Stimulated activated CD8-positive, alpha-beta memory T cell treated with anti-CD3 and anti-CD28 coated beads, Interleukin-2, amount 100 ng/mL, for 1 hour (primary cell): Measurements from ENCODE around the gene KIAA1210.

Experiments
- DNase-seq, 2 donors: peaks; one replicate each; pipeline ENCODE4 v3.0.0-alpha.2; 2020; ENCODE audit warnings: low read depth in 2 of 2

The KIAA1210 gene

DNA sequence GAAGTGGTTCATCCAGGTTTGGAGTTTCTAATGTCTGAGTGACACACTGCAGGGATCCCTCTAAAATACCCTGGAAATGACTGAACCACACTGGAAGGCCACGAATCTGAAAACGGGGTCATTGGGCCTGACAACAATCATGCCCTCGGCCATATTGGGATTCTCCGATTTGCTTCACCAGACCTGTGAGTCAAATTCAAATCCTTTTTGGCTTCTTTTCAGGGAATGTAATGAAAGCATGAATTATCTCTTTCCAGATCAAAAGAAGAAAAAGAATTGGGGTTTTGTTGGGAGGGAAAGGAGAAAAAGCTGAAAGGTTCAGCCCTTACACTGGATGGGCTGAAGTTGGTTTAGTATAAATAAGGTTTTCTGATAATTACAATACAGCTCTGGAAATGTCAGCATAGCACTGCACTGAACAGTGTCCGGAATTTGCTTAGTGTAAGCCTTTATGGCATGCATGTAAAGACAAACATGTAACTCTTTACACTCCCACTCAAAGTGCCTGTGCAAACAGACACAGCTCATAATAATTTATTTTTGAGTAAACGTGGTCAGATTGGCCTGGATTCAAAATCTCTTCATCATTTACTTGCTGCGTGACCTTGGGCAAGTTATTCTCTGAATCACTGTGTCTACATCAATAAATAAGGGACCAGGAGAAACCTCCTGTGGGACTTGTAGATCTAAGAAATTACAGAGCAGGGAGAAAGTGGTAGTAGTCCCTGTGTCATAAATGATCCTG, 33.4 kb downstream of the KIAA1210 start:
- DNase-seq, result no peak

DNA sequence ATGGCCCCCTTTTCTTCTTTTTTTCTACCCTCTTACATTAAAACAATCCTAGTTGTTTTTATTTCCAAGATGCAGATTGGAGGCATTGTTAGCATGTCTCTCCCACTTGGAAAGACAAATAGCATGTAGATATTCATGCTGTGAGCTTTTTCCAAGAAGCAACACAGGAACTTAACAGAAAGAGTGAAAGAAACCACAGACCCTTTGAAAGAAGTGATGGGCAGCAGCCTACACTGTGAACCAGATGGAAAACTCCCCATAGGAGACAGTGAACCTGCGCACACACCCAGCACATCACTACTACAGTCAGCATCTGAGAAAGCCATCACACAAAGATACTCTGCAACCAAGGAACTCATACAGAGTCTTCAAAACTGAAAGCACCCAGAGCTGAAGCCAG, 37.0 kb downstream of the KIAA1210 start:
- DNase-seq, result no peak

DNA sequence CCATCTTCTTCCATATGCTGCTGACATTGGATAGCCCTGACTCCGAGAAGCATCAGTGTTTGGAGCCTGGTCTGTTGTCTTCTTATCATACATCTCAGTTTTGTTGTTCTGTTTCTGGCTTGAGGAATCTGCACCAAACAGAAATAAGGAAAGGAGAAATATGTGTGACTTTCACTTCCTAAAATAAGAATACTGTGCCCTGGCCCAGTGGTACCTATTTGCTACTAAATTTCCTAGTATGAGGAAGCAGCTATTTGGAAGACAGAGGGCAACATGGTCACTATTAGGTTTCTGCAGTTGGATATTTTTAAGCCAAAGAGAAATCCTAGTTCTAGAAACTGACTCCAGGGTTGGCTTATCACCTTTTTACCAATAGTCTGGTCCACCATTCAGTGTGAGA, 38.0 kb downstream of the KIAA1210 start:
- DNase-seq, result no peak

DNA sequence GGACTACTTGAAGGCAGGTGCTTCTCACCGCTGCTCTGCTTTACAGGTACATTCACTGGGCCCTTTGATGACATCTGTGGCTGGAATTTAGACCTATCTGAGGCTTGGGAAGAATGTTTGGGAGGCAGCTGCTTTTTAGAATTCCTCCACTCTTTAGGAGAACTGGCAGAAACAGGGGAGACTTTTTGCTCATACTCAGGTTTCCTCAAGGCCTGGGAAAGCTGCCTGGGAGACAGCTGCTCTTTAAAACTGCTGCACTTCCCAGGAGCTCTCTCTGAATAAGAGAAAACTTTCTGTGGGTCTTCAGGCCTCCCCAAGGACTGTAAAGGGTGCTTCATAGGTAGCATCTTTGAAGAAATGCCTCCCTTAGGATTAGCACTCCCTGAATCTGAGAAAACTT, 40.5 kb downstream of the KIAA1210 start:
- no peak for DNase-seq

DNA sequence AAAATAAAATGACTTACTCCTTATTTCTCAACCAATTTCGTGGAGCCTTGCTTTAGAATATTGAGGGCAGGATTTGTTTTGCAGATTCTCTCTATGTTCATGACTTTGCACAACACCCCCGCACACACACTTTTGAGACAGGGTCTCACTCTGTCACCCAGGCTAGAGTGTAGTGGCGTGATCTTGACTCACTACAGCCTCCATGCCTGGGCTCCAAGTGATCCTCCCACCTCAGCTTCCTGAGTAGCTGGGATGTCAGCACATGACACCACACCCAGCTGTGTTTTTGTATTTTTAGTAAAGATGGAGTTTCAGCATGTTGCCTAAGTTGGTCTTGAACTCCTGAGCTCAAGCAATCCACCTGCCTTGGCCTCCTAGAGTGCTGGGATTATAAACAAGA, 42.8 kb downstream of the KIAA1210 start:
- DNase-seq, result no peak

DNA sequence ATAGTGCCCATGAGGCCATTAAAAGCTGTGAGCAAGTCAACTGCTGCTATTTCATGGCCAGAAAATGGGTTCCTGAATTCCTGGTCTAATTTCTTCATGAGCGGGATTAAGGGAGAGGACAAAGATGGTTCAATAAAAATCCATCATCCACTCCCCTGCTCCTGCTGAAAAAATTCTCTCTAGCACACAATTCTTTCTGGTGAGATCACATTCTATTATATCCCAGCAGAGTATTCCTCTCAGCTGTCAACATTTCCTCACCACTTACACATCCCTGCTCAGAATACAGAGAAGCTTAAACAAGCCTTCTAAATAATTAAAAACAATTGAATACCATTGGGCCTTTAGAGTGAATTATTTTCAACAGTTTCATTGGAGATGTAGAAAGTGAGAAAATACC, 45.3 kb downstream of the KIAA1210 start:
- no peak for DNase-seq

DNA sequence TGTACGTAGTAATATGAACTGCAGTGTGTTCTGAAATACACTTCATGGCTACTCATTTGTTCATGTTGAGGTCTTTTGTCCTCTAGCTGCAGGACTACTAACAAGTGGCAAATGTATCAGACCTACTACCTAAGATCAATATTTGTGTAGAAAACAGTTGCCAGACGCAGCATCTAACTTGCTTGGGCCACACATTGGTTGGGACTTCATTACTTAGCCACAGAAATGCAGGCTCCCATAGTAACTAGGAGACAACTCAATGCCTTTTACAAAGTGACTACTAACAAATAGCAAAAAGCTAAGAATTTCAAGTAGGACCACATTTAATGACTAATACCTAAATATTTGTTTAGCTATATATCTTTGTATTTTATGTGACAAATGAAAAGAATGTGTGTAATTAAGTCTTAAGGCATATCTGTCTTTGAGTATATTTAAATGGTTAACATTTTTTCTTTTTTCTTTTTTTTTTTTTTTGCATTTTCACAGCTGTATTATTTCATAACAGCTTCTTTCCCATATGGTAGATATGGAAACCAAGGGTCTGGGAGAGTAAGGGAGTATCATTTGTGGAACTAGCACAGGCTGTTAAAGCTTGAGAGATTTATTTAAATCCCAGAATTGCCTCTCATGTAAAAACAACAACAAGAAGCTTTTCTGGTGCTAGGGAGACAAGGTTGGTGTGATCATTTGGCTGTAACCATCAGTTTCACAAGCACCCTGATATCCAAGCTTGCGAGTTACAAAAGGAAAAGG, 52.2 kb downstream of the KIAA1210 start:
- no peak for DNase-seq

DNA sequence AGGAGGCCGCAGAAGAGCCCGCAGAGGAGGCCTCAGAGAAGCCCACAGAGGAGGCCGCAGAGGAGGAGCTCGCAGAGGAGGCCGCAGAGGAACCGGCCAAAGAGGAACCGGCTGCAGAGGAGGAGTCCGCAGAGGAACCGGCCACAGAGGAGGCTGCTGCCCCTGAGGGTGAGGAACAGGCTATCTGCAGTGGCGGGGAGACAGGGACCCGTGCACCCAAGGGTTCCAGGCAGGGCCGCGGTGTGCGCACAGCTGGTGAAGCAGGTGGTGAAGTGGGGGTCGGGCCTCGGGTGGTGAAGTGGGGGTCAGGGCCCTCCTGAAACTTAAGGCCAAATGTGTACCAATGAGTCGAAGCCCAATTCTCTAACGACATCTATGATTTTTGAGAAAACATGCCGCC, 53.7 kb downstream of the KIAA1210 start:
- no peak for DNase-seq

DNA sequence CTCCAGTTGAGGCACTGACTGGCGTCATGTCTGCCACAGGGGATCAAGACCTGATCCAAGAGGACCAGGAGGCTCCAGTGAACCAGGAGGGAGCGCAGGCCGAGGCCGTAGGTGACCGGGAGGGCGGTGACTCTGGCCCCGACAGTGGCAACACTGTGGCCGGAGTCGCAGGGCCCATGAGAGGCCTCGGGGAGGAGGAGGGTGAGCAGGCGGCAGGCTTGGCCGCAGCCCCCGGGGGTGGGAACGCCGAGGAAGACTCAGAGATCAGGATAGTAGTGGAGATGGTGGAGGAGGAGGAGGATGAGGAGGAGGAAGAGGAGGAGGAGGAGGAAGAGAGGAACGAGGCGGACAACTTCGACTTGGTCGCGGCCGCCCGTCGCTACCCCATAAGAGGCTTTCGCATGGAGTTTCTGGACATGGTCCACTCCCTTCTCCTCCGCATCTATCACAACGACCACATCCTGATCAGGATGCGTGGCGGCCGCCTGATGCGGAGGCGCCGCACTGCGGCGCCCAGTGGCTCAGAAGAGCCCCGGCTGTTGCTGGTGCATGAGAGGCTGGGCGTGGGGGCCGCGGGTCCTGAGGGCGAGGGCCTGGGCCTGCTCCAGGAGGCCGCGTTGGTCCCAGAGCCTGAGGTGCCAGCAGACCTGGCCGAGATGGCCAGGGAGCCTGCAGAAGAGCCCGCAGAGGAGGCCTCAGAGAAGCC, 54.3 kb downstream of the KIAA1210 start:
- DNase-seq, result no peak

DNA sequence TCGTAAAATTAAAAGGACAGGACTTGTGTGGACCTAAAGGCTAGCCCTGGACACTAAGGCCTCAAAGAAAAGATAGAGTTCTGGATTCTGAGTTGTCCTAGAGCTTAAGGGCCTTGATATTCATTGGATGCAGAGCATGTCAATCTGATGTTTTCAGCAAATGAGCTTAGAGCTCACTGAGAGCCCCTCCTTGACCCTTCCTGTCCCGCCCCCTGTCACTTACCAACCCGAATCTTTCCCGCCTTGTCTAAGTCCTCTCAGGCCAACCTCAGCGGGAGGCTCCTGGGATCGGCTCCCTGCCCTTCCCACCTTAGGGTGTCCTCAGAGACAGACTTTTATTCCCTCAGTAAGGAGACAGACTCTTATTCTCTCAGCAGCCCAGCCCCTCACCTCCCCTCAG, 54.9 kb downstream of the KIAA1210 start, which contains the start of gene CT47C1:
CT47C1 (plus strand) TSS at position 250 of the 400 bp plus-strand sequence. CDS start 233 bp downstream, outside the sequence.
- DNase-seq, result no peak

DNA sequence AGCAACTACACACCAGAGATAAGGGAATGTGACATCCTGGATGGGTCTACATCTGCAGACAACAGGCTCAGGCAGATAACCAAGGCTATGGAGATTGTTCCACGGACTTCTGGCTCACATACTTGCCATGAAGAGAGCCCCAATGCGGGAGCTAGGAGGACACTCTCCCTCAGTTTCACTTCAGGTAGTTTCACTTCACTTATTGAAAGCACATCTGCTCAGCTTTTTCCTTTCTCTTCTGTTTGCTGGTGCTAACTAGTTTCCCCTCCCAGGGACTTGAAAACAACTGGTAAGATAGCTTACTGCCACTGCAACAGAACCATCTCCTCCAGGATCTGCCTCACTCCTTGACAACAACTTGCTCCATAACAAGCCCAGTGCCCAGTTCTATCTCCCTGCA, 56.2 kb downstream of the KIAA1210 start:
- DNase-seq, result no peak

DNA sequence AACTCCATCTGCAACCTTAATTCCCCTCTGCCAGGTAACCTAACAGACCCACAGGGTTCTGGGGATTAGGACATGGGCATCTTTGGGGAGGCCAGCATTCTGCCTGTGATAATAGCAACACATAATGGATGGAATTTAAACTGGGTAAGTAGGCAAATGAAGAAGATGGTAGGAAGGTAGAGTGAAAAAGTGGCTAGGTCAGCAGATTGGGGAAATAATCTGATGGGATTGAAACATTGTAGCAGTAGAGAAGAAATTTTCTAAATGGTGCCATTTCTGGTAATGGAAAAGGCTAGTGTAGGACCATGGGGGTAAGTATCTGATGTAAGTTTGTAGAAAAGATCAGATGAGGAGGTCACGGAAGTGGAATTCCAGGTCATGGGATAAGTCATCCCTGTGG, 57.9 kb downstream of the KIAA1210 start:
- no peak for DNase-seq

DNA sequence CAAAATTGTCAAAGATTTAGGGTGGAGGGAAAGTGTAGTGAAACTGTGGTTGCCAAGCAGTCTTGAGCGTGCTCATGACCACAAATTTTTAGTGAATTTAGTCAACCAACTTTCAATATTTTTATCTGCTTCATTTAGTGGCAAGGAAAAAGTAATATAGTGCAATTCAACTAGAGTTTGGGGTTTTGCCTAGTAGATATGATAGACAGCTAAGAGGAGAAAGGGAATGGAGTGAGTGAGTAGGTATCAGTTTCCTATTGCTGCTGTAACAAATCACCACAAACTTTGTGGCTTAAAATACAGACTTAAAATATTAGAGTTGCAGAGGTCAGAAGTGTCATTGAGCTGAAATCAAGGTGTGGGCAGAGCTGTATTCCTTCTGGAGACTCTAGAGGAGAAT, 58.5 kb downstream of the KIAA1210 start:
- no peak for DNase-seq

DNA sequence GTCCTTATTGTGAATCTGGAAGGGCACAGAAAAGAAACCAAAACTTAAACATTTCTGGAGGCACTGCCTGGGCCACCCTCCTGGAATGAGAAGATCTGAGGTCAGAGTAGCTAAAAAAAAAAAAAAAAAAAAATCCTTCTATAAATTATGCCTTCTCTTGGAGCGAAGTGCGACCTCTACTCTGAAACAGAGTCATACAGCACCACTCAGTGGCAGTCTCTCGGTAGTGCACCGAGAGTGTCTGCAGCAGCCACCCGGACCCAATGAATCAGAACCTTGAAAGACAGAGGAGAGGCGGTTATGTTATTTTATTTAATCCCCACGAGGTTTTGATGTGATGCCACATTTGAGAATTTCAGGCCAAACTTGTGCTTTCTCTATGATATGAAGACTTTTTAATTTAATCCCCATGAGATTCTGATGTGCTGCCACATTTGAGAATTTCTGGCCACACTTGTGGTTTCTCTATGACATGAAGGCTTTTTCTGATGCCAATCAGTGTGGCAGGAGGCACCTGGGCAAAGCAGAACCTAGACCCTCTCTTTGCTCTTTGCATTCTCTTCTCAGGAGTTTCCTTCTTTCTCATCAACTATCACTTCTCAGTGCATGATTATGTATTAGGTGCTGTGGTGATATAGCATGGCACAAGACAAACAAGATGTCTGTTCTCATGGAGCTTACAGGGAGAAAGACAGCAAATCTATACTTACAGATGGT, 60.4 kb downstream of the KIAA1210 start:
- no peak for DNase-seq

DNA sequence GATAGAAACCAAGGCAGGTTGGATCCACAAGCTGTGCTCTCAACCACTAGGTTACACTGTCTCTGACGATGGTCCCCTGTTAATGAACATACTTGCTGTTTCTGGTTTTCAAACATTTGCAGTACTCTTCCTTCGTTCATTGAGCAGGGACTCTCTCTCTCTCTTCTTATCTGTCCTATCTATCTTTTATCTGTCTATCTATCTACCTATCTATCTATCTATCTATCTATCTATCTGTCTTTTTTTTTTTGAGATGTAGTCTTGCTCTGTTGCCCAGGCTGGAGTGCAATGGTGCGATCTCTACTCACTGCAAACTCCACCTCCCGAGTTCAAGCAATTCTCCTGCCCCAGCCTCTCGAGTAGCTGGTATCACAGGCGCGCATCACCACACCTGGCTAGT, 64.2 kb downstream of the KIAA1210 start:
- DNase-seq, result no peak

DNA sequence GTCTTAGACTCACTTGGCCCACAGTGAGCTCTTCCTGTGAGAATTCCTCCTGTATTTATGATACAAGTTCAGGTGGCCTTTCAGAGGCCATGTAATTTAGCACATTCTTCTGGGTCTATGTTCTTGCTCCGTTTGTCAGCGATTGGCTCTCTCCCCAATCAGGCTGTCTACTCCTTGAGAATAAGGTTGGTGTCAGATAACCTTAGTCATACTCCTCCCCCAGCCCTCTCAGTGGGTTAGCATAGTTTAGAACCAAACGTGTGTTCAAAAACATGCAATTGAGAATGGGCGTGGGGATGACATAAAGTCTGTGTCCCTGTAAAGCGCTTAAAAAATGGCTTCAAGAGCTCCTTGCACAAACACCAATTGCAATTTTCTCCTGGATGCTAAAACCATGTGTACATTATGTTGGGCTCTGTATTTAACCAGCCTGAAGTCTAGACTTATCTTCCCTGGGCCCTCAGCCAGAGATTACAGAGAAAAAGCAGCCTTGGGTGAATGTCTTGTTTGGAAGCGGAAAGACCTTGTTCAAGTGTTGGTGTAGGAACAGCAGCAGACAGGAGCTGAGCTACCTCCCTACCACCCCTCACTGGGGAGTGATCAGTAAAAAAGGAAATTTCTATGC, 64.8 kb downstream of the KIAA1210 start:
- DNase-seq, result no peak

DNA sequence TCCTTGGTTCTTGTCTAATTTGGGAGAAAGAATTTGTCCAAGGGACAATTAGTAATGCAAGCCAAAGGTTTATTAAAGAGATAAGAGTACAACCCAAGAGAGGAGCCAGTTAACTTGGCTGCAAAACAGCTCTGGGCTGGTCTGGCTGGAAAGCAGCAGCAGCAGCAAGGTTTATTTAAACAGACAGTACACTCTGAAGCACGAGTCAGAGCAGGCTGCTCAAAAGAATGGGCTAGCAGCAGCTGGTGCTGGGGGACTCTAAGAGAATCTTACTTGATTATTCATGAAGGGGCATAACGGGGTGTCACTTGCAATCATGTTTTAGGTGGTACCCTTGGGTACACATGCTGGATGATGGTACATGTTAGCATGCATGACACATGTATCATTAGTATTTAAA, 71.9 kb downstream of the KIAA1210 start:
- no peak for DNase-seq

DNA sequence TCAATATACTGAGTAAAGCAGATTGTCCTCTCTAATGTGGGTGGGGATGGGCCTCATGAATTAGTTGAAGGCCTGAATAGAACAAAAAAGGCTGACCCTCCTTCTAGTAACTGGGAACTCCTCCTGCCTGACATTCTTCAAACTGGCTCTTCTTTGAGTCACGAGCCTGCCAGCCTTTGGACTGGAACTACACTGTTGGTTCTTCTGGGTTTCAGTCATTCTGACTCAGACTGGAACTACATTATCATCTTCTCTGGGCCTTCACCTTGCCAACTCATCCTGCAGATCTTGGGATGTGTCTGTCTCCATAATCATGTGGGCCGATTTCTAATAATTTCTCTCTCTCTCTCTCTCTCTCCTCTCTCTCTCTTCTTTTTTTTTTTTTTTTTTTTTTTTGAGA, 81.7 kb downstream of the KIAA1210 start:
- no peak for DNase-seq

DNA sequence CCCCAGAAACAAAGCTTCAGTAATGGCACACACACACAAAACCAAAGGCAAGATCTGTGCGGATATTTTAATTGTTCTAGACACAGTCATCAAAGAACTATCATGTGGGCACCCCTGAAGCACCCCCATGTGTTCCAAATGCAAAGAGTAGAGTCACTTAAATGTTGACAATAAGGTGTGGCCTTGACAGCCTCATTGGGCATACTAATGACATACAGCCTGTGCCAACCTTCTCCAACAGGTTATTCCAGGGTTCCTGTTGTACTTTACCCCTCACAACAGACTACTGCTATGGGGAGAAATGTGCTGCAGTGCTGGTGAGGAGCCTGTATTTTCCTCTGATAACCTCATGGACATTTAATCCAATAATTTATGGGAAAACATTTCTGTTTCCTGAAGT, 84.6 kb downstream of the KIAA1210 start:
- no peak for DNase-seq

DNA sequence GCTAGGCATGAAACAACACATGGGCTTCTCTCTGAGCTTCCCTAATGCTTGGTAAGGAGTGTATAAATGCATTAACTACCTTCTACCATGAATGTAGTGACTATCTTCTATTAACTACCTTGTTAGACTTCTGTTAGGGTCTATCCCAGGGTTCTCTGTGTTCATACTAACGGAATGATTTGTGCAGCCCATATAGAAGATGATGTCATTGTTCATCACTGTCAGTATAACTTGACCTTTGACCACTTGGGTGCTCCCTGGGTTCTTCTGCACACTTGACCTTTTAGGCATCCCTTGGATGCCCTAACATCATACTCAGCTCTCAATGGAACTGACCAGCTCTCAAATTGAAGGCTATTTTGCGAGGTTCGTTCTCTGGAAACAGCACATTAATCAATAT, 85.6 kb downstream of the KIAA1210 start:
- no peak for DNase-seq

DNA sequence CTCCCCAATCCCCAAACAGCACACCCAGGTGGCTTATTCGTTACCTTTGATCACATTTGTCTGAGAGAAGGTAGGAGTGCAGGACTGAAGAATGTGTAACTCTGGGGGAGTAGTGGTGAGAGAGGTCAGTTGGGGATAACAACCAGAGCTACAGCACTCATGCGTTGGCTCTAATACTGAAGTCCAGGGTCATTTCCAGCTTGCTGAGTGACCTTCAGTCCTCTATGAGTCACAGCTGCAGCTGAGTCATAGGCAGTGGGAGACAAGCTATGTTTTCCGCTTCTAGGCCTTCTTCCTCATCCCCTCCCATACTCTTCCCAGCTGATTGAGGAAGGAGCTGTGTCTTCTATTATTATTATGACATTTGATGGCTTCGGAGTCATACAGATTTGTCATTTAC, 86.4 kb downstream of the KIAA1210 start:
- no peak for DNase-seq

DNA sequence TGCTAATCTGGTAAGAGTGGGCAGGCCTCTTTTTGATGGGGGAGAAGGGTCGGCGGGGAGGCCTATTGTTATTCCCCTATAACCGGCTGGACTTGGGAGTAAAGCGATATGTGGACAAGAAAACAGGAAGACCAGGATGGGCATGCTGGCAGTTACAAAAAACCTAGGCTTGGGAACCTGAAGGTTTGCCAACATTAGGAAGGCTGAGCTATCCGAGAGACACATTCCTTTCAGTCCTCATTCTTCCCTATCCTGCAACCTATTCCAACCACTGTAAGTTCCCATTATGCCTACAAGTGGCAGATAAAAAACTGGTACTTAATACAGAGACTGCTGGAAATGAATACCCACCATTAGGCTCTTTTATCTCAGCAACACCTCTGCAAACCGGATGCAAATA, 87.2 kb downstream of the KIAA1210 start:
- DNase-seq, result no peak
